ENCODE measurements around the gene ABHD16B. TPM values are rescaled to one million over a fixed set of nuclear protein-coding genes. Genes with fewer than 3 reads are reported as not detected.
A peak's percentile ranks its signal among the peaks of the same experiment; 100 is the strongest.

Gene ABHD16B
- total and polyA plus RNA-seq, 2 experiments from 2014 or later: not detected

DNA sequence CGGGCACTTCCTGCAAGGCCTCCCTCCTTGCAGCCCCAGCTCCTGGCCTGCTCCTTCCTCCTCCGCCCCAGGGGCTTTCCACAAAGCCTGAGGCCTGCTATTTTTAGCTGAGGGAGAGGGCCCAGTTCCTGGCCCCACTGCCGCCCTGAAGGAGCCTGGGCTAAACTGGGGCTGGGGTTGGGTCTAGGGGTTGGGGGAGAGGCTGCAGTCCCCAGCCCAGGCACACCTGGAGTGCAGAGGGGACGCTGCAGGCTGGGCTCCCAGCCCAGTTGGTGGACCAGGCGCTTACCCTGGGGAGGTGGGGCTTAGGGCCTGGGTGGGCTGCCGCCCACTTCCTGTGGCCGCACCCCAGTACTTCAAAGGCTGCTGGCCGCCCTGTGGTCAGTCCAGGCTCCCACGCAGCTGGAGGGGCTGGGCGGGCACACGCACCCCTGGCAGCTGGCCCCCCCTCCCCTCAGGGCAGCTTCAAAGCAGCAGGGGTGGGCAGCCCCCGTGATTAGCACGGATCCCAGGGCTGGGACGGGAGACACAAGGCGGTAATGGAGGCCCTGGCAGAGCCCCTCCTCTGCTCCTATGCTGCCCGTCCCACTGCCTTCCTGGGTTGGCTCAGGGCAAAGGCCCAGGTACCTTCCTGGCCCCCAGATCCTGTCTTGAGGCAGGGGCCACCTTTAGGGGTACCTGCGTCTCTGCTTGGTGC is 7.1 kb upstream of the ABHD16B start:
- in situ Hi-C loops (cut with MboI): no loop called here
- no peaks in the 10 kb centered on the region for H3K36me3 ChIP-seq (ENCODE audit: low read depth)
- H3K4me3 ChIP-seq: no peak overlapping the region
- H3K4me1 ChIP-seq (ENCODE audit: insufficient read depth): peaks cover 10% of the 10 kb centered on the region
- no peak overlapping the region for H3K27ac ChIP-seq
- peaks cover 10% of the 10 kb centered on the region; the same call in 1 of the 2 replicates for H3K27me3 ChIP-seq (replicated peaks; ENCODE audit: insufficient read depth)
- H4K20me1 ChIP-seq (ENCODE audit: insufficient read depth): no peaks in the 10 kb centered on the region
- H3K9me3 ChIP-seq (ENCODE audit: low read depth): no peaks in the 10 kb centered on the region
- no peak overlapping the region for H2AFZ ChIP-seq
- TF ChIP-seq EZH2phosphoT487 (IDR thresholded peaks at IDR 0.05; ENCODE audit: insufficient read depth, low read depth): no peak
- H3F3A ChIP-seq (ENCODE audit: insufficient read depth): no peaks in the 10 kb centered on the region; the same call in 1 of the 2 replicates
- 32 to 41% methylated on average over 16 of the region's 17 CpGs for WGBS, 2 experiments (ENCODE audit: low coverage in 1 of 2, low lambda C conversion rate in 2 of 2, missing lambda C conversion rate in 2 of 2)
- peak; percentile 14 for DNase-seq
- H3K4me2 ChIP-seq (ENCODE audit: unreplicated experiment): no peak overlapping the region
- no peaks in the 10 kb centered on the region for H3K79me2 ChIP-seq (ENCODE audit: insufficient read depth)
- H3K9ac ChIP-seq: no peak overlapping the region
- H3K9me2 ChIP-seq (ENCODE audit: insufficient read depth): no peaks in the 10 kb centered on the region

- Histone ChIP-seq H3K79me2 (ENCODE audit: insufficient read depth) (no peaks in the 10 kb centered on the region), H3F3A (ENCODE audit: insufficient read depth) (no peaks in the 10 kb centered on the region; the same call in 1 of the 2 replicates), H3K4me1 (ENCODE audit: insufficient read depth) (peaks cover 10% of the 10 kb centered on the region), H3K4me2 (ENCODE audit: unreplicated experiment) (peak overlapping the region; percentile 56), H3K27ac (no peak overlapping the region), H4K20me1 (ENCODE audit: insufficient read depth) (no peaks in the 10 kb centered on the region), H3K9me3 (ENCODE audit: low read depth) (no peaks in the 10 kb centered on the region), H3K36me3 (ENCODE audit: low read depth) (no peaks in the 10 kb centered on the region), H3K27me3 (replicated peaks; ENCODE audit: insufficient read depth) (peaks cover 10% of the 10 kb centered on the region; the same call in 1 of the 2 replicates), H3K9me2 (ENCODE audit: insufficient read depth) (no peaks in the 10 kb centered on the region), H3K4me3 (peak overlapping the region; percentile 47), H3K9ac (no peak overlapping the region), H2AFZ (no peak overlapping the region)
- 2 to 3% methylated on average over 12 to 26 of the region's 26 CpGs for WGBS, 2 experiments (ENCODE audit: low coverage in 1 of 2, low lambda C conversion rate in 2 of 2, missing lambda C conversion rate in 2 of 2)
- in situ Hi-C loops (cut with MboI): no loop called here
- peak; percentile 41 for DNase-seq
- TF ChIP-seq EZH2phosphoT487 (IDR thresholded peaks at IDR 0.05; ENCODE audit: insufficient read depth, low read depth) (no peak), EZH2 (IDR thresholded peaks at IDR 0.05; ENCODE audit: insufficient read depth, poor library complexity, severe bottlenecking) (no peak)
These were observed 6.4 kb upstream of the ABHD16B start for GRCh38 chr20:63854766-63855362.

DNA sequence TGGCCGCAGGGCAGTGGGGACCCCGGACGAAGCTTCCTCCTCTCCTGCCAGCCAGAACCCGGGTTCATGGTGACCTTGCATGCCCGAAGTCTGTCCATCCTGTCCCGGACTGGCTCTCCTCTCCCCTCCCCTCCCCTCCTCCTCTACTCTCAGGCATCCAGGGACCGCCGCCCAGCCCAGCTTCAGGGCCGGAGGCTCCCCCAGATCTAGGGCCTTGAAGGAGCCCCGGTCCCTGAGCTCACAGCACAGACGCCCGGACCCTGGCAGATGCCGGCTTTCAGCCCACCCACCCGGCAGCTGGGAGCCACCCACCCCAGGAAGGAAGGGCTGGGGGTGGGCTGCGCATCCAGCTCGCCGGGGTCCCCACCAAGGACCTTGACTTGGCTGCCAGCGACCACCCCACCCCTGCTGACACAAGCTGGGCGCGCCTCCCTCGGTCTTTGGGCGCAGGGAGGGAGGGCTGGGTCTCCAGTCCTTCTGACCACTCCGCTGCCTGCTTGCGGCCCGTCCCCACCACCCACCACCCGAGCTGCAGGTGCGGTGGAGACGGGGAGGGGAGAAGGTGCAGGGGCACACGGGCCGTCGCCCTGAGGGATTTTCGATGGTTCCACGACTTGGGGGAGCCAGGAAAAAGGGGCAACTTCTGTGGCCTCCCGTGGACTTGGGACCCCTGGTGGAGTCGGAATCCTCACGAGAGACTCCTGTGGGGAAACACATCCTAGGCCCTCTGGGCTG is 5.8 kb upstream of the ABHD16B start:
- Histone ChIP-seq H3K27me3 (replicated peaks; ENCODE audit: insufficient read depth) (peaks cover 10% of the 10 kb centered on the region; the same call in 1 of the 2 replicates), H3K36me3 (ENCODE audit: low read depth) (no peaks in the 10 kb centered on the region), H3K9me3 (ENCODE audit: low read depth) (no peaks in the 10 kb centered on the region), H3K9me2 (ENCODE audit: insufficient read depth) (no peaks in the 10 kb centered on the region), H4K20me1 (ENCODE audit: insufficient read depth) (no peaks in the 10 kb centered on the region), H3F3A (ENCODE audit: insufficient read depth) (no peaks in the 10 kb centered on the region; the same call in 1 of the 2 replicates), H3K4me2 (ENCODE audit: unreplicated experiment) (peak overlapping the region; percentile 56), H3K4me1 (ENCODE audit: insufficient read depth) (peaks cover 10% of the 10 kb centered on the region), H2AFZ (no peak overlapping the region), H3K79me2 (ENCODE audit: insufficient read depth) (no peaks in the 10 kb centered on the region), H3K27ac (no peak overlapping the region), H3K4me3 (peak overlapping the region; percentile 47), H3K9ac (no peak overlapping the region)
- 6 to 11% methylated on average over 17 to 33 of the region's 36 CpGs for WGBS, 2 experiments (ENCODE audit: low coverage in 1 of 2, low lambda C conversion rate in 2 of 2, missing lambda C conversion rate in 2 of 2)
- peak; percentile 22 for DNase-seq
- TF ChIP-seq EZH2phosphoT487 (IDR thresholded peaks at IDR 0.05; ENCODE audit: insufficient read depth, low read depth) (no peak), EZH2 (IDR thresholded peaks at IDR 0.05; ENCODE audit: insufficient read depth, poor library complexity, severe bottlenecking) (peak; percentile 43)
- in situ Hi-C loops (cut with MboI): no loop called here

GRCh38 chr20:63856098-63856511 is 5.2 kb upstream of the ABHD16B start:
- 15 to 19% methylated on average over 22 of the region's 22 CpGs for WGBS, 2 experiments (ENCODE audit: low coverage in 1 of 2, low lambda C conversion rate in 2 of 2, missing lambda C conversion rate in 2 of 2)
- in situ Hi-C loops (cut with MboI): no loop called here
- no peak overlapping the region for H3K27ac ChIP-seq

More at GRCh38 chr20:63856098-63856511, 5.2 kb upstream of the ABHD16B start:
- Histone ChIP-seq H3K27me3 (replicated peaks; ENCODE audit: insufficient read depth) (peaks cover 10% of the 10 kb centered on the region; the same call in 1 of the 2 replicates), H3K9me2 (ENCODE audit: insufficient read depth) (no peaks in the 10 kb centered on the region), H3K4me1 (ENCODE audit: insufficient read depth) (peaks cover 10% of the 10 kb centered on the region), H3F3A (ENCODE audit: insufficient read depth) (no peaks in the 10 kb centered on the region; the same call in 1 of the 2 replicates), H2AFZ (no peak overlapping the region), H3K9me3 (ENCODE audit: low read depth) (no peaks in the 10 kb centered on the region), H4K20me1 (ENCODE audit: insufficient read depth) (no peaks in the 10 kb centered on the region), H3K4me2 (ENCODE audit: unreplicated experiment) (no peak overlapping the region), H3K9ac (no peak overlapping the region), H3K4me3 (no peak overlapping the region), H3K79me2 (ENCODE audit: insufficient read depth) (no peaks in the 10 kb centered on the region), H3K36me3 (ENCODE audit: low read depth) (no peaks in the 10 kb centered on the region)
- TF ChIP-seq EZH2phosphoT487 (IDR thresholded peaks at IDR 0.05; ENCODE audit: insufficient read depth, low read depth) (no peak), EZH2 (IDR thresholded peaks at IDR 0.05; ENCODE audit: insufficient read depth, poor library complexity, severe bottlenecking) (no peak)
- no peak for DNase-seq

Measured in GM23248 (cell line).